ENCODE data around the gene RAD51B.

The RAD51B gene

GRCh38 chr14:68722186-68722585 lies 902.6 kb downstream of the RAD51B start:
- no peak overlapping the region for H3K4me3 ChIP-seq (ENCODE audit: low read depth, low read length)
- TF ChIP-seq CTCF (IDR thresholded peaks at IDR 0.05; ENCODE audit: borderline replicate concordance, insufficient read depth, low read depth, low read length), result no peak

- TF ChIP-seq CTCF (IDR thresholded peaks at IDR 0.05; ENCODE audit: borderline replicate concordance, insufficient read depth, low read depth, low read length), result no peak
Measured at GRCh38 chr14:68722968-68723566, 903.5 kb downstream of the RAD51B start.

GRCh38 chr14:68723808-68724268 lies 904.3 kb downstream of the RAD51B start:
- no peak for TF ChIP-seq CTCF (IDR thresholded peaks at IDR 0.05; ENCODE audit: borderline replicate concordance, insufficient read depth, low read depth, low read length)
- no peak overlapping the region for H3K4me3 ChIP-seq (ENCODE audit: low read depth, low read length)

More at GRCh38 chr14:68722968-68723566, 903.5 kb downstream of the RAD51B start:
- no peak overlapping the region for H3K4me3 ChIP-seq (ENCODE audit: low read depth, low read length)

GRCh38 chr14:68724914-68725313 lies 905.3 kb downstream of the RAD51B start:
- no peak for TF ChIP-seq CTCF (IDR thresholded peaks at IDR 0.05; ENCODE audit: borderline replicate concordance, insufficient read depth, low read depth, low read length)
- H3K4me3 ChIP-seq (ENCODE audit: low read depth, low read length), result no peak overlapping the region

GRCh38 chr14:68726093-68726695 lies 906.6 kb downstream of the RAD51B start:
- H3K4me3 ChIP-seq (ENCODE audit: low read depth, low read length), result no peak overlapping the region

GRCh38 chr14:68727315-68728047 lies 907.9 kb downstream of the RAD51B start:
- no peak overlapping the region for H3K4me3 ChIP-seq (ENCODE audit: low read depth, low read length)
- no peak for TF ChIP-seq CTCF (IDR thresholded peaks at IDR 0.05; ENCODE audit: borderline replicate concordance, insufficient read depth, low read depth, low read length)

More at GRCh38 chr14:68726093-68726695, 906.6 kb downstream of the RAD51B start:
- no peak for TF ChIP-seq CTCF (IDR thresholded peaks at IDR 0.05; ENCODE audit: borderline replicate concordance, insufficient read depth, low read depth, low read length)
